Measurements from ENCODE around the gene CFAP70.
"Not testable (repeated sequence)": the region's sequence is repeated elsewhere in the genome, so short reads cannot be mapped to it uniquely, and the experiment has no call there.

Gene CFAP70

GRCh38 chr10:73340121-73340520 is 18.5 kb downstream of the CFAP70 start:
- H3K4me3 ChIP-seq (ENCODE audit: low read length), result no peak overlapping the region
- no peak for TF ChIP-seq CTCF (conservative IDR thresholded peaks at IDR 0.05; ENCODE audit: low read length)

GRCh38 chr10:73339436-73339835 is 19.2 kb downstream of the CFAP70 start:
- DNase-seq (ENCODE audit: low read depth), result no peak
- H3K4me3 ChIP-seq (ENCODE audit: low read length), result no peak overlapping the region
- TF ChIP-seq CTCF (conservative IDR thresholded peaks at IDR 0.05; ENCODE audit: low read length), result no peak

More at GRCh38 chr10:73340121-73340520, 18.5 kb downstream of the CFAP70 start:
- DNase-seq (ENCODE audit: low read depth), result no peak

- no peak overlapping the region for H3K4me3 ChIP-seq (ENCODE audit: low read length)
- TF ChIP-seq CTCF (conservative IDR thresholded peaks at IDR 0.05; ENCODE audit: low read length), result no peak
- no peak for DNase-seq (ENCODE audit: low read depth)
Measured at GRCh38 chr10:73338801-73339368, 19.8 kb downstream of the CFAP70 start.

GRCh38 chr10:73333202-73333601 is 25.5 kb downstream of the CFAP70 start:
- H3K4me3 ChIP-seq (ENCODE audit: low read length), result no peak overlapping the region
- no peak for DNase-seq (ENCODE audit: low read depth)
- TF ChIP-seq CTCF (conservative IDR thresholded peaks at IDR 0.05; ENCODE audit: low read length), result no peak

GRCh38 chr10:73332379-73332778 is 26.3 kb downstream of the CFAP70 start:
- no peak for TF ChIP-seq CTCF (conservative IDR thresholded peaks at IDR 0.05; ENCODE audit: low read length)
- no peak for DNase-seq (ENCODE audit: low read depth)
- no peak overlapping the region for H3K4me3 ChIP-seq (ENCODE audit: low read length)

GRCh38 chr10:73328523-73328922 is 30.1 kb downstream of the CFAP70 start:
- DNase-seq (ENCODE audit: low read depth); H3K4me3 ChIP-seq (ENCODE audit: low read length): not testable (repeated sequence)

- H3K4me3 ChIP-seq (ENCODE audit: low read length), result not testable (repeated sequence)
Measured at GRCh38 chr10:73325290-73325689, 33.4 kb downstream of the CFAP70 start.

GRCh38 chr10:73323582-73323981 is 35.1 kb downstream of the CFAP70 start:
- not testable (repeated sequence) for H3K4me3 ChIP-seq (ENCODE audit: low read length); DNase-seq (ENCODE audit: low read depth)

More at GRCh38 chr10:73325290-73325689, 33.4 kb downstream of the CFAP70 start:
- DNase-seq (ENCODE audit: low read depth), result not testable (repeated sequence)

GRCh38 chr10:73310475-73310874 is 48.2 kb downstream of the CFAP70 start:
- no peak for TF ChIP-seq CTCF (conservative IDR thresholded peaks at IDR 0.05; ENCODE audit: low read length)
- H3K4me3 ChIP-seq (ENCODE audit: low read length), result no peak overlapping the region
- no peak for DNase-seq (ENCODE audit: low read depth)
